HG02610 (cell line): Measurements from ENCODE around the gene IRGC.
"Not testable (repeated sequence)": the region's sequence is repeated elsewhere in the genome, so short reads cannot be mapped to it uniquely, and the experiment has no call there.

ENCODE experiments used
- ATAC-seq: cut with Tn5 transposase; IDR thresholded peaks from one replicate; pipeline ENCODE4 v1.9.1; 2021; ENCODE audit warnings: mild to moderate bottlenecking, moderate library complexity; ENCODE audit not compliant: unreplicated experiment

IRGC gene

DNA sequence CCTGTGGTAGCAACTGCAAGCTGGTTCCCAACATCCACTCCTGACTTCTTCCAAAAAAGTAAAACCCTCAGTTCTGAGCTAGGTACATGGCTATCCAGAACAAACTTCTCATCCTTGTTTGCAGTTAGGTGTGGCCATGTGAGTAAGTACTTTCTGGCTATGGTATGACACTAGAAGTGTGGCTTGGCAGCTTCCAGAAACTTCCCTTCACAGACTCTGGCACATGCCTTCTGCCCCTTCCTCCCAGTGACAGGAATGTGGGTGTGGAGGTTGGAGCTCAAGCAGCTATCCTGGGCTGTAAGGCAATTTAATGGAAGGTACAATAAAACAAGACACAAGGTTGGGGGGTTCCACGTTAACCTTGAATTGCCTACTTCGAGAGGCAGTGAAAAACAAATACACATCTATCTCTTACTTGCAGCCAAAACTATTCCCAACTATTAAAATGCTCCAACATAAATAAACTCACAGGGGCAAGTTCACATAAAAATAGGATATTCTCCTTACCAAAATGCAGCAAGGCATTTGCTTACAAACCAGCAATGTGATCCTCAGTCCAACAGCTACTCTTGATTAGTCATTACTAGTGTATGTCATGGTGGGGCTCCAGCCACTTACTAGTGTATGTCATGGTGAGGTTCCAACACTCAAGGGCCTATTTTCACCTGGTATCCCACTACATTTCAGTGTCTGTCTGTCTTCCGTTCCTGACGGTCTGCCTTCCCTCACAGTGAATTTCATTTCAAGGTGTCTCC is 35.8 kb downstream of the IRGC start:
- no peak for ATAC-seq

DNA sequence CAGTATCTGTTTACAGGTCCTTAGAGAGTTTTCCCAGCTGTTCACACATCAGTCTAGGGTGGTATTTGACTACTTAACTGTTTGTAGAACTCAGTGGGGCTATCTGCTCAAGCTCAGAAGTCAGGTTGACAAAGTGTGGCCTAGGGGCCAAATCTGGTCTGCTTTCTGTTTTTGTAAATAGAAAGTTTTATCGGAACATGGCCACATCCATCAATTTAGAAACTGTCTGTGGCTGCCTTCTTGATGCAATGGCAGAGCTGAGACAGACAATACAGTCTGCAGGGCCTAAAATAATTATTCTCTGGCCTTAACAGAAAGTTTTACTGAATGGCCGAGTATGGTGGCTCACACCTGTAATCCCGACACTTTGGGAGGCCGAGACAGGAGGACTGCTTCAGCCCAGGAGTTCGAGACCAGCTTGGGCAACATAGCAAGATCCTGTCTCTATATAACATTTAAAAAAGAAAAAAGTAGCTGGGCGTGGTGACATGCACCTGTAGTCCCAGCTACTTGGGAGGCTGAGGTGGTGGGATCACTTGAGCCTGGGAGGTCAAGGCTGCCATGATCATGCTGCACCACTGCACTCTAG is 36.5 kb downstream of the IRGC start:
- ATAC-seq, result no peak

DNA sequence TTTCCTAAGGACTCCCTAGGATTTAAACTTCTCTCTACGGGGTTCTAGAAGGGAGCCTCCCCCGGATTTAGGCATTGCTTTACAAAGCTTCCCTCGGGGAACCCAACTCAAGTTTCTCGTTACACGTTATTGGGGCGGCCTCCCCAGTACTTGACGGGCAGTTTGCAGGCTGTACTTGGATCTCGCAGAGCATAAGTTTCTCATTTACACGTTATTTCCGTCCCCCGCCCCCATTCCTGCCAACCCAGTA is 38.3 kb downstream of the IRGC start:
- no peak for ATAC-seq

DNA sequence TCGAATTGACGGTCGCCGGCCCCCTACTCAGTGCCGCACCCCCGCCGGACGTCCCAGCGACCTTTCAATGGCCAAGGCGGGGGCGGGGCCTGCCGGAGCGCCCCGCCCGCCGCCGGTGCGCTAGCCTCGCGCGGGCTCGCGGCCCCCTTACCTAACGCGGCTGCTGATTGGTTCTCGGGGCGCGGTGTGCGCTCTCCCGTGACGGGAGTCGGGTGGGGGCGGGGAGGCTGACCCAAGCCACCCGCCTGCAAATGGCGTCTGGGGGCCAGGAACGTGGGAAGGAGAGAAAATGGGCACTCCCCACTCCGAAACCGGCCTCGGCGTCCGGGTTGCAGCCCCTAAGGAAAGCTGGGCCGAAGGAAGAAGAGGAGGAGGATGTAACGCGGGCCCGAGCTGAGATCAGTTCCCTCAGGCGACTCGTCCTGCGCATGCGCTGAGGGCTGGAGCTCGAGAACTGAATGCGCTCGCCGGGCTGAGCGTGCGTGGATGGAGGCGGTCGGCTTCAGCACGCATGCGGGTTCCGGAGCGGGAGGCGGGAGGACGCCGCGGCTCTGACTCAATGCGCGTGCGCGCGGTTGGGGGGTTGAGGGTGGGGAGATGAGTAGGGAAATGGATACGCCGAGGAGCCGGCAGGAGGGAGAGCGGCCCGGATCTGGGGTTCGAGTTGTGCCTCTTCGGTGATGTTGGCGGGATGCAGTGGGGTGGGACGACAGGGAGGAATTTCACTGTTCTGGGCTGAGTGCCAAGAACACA is 38.8 kb downstream of the IRGC start, which contains the start of gene SMG9:
SMG9 (minus strand) TSS at position 460 of the 753 bp plus-strand sequence. CDS start 4,221 bp downstream, outside the sequence.
- peak; percentile 50 for ATAC-seq

DNA sequence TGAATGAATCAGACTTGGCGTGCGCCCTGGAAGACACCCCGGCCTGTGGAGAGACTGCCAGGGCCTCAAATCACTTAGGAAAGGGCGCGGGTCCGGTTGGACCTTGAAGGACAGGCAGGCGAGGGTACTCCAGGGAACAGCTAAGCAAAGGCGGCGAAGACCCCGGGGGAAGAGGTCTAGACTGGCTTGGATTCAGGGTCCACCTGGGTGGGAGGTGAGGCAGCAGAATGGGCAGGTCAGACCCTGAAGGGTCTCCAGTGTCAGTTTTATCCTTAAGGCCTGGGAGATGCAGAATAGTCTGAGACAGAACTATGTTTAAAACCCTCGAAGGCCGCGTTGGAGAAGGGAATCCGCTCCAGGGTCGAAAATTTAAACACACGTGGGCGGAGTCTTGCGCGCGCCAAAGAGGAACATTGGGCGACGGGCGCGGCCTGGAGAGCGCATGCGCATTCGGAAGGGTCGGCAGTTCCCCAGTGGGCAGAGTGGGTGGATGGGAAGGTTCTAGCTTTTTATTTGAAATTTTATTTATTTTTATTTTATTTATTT is 39.5 kb downstream of the IRGC start:
- peak; percentile 20 for ATAC-seq

DNA sequence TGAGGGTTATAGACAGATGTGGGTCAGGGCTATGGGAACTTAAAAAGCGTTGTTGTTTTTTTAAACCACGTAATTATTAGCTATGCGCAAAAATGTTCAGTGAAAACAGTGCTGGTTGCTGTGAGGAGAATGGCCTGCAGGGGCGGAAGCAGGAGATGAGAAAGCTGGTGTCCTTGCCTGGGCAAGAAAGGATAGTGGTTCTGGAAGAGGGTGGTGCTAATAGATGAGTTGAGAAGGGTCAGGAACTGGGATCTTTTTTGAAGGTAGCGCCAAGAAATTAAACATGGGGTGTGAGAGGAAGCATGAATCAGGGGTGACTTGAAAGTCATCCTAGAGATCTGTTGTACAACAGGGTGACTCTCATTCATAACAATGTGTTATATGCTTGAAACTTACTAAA is 43.6 kb downstream of the IRGC start:
- no peak for ATAC-seq

DNA sequence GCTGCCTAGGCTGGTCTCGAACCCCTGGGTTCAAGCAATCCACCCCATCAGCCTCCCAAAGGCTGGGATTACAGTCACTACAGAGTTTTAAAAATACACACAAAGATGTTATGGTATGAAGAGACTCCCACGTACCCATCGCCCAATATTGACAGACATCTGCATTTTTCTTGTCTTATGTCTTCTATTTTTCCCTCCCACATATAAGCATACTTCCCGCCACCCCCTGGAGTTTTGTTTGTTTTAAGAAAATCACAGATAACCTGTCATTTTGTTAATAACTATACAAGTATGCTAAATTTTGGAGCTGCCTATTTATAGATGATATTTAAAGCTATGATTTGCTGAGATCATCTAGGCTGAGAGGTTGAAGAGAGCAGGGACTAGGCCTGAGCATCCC is 45.1 kb downstream of the IRGC start:
- ATAC-seq, result no peak

DNA sequence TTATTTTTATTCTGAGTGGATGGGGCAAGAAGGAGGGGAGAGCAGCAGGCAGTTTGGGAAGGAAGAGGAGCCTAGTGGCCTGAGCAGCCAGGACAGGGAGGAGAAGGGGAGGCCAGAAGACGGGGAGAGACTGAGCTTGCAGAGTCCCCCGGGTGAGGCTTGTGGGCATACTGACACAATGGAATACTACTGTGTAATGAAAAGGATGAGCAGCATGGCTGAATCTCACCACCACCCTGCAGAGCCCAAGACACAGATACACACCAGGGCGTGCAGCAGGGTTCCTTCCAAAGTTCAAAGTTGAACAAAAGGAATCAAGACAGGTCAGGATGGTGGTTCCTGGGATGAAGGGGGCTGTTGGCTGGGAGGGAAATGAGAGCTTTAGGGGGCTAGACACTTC is 46.9 kb downstream of the IRGC start:
- no peak for ATAC-seq

DNA sequence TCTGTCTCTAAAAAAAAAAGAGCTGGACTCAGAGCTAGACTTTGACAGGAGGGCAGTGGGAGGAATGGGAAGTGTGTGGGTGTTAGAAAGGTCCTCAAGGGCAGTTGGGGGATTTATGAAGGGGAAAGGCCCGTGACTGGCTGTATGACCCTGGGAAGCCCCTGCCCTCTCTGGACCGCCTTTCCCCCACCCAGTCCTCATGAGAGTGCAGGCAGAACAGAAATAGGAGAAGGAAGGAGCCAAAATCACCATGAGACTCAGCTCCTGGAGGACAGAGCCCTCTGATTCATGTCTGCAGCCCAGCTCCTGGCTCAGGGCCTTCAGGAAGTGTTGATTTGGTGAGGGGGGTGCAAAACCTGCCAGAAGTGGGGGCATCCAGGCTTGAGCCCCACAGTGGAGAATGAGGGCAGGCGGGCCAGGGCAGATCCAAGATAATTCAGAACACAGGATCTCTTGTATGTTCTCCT is 47.6 kb downstream of the IRGC start:
- ATAC-seq, result peak; percentile 33

DNA sequence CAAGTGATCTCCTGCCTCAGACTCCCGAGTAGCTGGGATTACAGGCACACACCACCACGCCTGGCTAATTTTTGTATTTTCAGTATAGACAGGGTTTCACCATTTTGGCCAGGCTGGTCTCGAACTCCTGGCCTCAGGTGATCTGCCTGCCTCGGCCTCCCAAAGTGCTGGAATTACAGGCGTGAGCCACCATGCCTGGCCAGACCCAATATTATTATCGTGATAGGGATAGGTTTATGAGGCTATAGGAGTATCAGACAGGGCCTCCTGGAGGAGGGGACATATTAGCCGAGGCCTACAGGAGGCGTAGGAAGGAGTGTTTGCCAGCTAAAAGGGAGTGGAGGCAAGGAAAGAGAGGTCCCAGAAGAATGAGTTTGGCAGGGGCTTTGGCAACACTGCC is 48.8 kb downstream of the IRGC start:
- ATAC-seq, result not testable (repeated sequence)

DNA sequence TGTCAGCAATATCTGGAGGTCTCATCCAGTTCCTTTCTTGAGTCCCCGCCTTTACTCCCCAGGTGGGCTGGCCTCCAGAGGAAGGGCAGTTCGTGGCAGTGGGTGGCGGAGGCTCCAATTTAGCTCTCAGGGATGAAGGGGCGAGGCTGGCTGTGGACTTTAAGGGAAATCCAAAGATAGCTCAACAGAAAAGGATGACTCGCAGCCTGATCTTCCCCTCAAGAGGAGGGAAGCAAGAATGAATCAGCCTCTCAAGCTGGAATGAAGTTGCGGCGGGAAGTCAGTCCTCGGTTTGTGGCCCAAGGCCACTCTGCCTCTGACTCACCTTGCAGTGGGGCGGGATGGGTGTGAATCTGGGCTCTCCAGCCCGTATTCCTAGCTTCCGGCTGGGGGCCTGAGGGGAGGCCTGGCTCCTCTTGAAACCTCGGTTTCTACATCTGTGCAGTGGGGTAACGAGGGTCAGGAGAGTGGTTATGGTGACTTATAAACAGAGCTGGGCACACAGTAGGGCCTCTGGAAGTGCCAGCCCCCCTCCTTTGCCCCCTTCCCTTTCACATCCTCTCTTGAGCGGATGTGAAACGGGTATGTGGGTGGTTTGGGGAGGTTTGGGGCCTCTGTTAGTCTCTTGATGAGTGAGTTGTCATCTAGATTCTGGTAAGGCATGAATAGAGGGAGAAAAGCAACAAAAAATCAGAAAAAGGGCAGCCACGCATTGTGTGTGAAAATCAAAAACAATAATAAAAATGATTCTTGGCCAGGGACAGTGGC is 49.4 kb downstream of the IRGC start:
- ATAC-seq, result peak; percentile 67

DNA sequence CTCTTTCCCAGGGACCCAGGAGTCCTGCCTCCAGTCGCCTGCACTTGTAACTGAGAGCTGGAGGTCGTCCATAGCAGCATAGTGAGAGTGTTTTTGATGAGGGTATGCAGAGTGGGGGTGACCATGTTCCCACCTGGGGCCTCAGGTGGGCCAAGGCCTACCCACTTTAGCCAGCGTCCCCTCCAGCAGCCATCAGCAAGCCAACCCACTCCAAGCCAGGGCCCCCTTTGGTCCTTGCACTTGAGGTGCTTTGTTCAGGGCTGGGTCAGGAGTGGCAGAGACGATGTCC is 50.8 kb downstream of the IRGC start:
- ATAC-seq, result no peak

DNA sequence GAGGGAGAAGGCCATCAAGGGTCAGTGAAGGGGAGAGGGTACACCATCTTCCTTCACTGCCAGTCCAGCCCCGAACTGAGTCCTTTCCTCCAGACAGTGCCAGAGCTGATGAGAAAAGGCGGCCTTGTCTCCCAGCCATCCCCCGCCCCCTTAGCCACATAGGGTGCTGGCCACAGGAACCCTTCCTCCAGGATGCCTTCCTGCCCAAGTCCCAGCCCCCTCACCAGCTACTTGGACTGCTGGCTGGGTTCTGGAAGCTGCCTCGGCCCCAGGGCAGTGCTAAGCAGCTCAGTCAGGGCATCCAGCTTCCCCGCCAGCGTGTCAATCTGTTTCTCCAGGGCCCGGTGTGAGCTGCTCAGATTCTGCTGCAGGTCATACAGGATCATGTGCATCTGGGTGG is 51.4 kb downstream of the IRGC start:
- no peak for ATAC-seq

DNA sequence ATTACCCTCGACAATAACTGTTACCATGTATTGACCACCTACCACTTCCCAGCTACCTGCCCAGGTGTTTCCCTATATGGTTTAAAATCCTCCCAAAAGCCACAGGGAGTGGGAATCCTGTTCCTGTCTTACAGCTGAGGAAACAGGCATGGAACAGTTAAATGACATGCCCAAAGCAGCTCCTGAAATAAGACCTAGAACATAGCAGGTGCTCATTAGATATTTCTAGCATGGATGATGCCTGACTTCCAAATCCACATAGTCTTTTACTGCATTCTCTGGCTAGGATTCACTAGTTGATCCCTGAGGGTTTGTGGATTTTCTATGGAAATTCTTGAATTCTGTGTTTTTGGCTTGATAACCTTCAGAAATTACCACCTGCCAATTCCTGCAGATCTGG is 51.9 kb downstream of the IRGC start:
- no peak for ATAC-seq

DNA sequence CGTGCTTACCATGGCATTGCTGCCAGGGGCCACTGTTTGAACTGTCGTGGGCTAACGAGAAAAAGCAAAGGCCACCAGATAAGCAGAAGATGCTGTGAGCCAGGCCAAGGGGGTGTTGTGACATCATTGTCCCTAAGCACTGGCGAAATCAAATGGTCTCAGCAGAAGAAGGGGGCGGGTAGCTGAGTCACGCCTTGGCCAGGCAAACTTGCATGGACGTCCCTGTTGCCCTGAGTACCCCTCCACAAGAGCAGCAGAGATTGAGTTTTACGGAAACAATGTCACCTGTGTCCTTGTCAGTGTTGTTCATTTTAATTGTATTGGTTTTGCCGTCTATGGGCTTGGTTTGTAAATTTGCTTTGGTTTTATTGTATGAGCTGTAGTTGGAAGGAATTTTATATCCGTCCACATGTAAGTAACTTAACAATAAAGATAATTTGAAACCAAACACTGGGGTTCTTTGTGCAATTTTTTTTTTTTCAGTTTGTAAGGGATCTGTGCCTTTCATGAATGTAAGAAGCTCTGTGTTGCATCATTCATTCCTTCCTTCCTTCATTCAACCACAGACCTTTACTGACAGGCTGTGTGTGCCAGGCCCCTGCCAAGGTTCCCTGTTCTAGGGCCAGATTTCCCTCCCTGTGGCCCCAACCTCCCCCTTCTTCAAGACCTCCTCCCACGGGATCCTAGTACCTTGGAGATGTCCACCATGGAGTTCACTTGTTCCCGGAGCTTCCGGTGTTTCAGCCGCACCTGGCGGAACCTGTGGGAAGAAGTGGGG is 52.6 kb downstream of the IRGC start:
- ATAC-seq, result no peak

DNA sequence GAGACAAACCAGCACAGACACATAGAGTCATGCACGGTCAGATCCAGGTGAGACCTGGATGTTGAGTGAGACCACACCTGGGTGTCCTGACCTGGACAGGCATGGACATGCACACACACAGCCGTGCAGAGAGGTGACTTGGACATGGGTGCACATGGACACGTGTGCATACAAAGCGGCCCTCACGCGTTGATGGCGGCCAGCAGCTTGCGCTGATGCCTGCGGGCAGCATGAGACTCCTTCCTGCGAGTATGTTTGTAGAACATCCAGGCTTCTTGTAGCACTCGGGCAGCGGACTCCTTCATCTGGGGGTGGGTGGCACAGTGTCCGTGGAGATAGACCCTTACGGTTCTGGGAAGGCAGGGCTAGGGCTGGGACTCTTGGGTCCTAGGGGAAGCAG is 53.4 kb downstream of the IRGC start:
- ATAC-seq, result no peak
